Panc1 (cell line): ENCODE measurements around the gene PELI3.

Experiments
- CTCF ChIP-seq: fragments of 450-650 bp; IDR thresholded peaks from 2 replicates; pipeline ENCODE4 v1.5.1; 2017; ENCODE audit warnings: mild to moderate bottlenecking
- POLR2AphosphoS5 ChIP-seq: IDR thresholded peaks from 2 replicates; pipeline ENCODE4 v1.6.1; 2012; ENCODE audit warnings: mild to moderate bottlenecking, low read depth, low read length, moderate library complexity
- SIN3A ChIP-seq: IDR thresholded peaks from 2 replicates; pipeline ENCODE4 v1.6.1; 2012; ENCODE audit warnings: low read depth, mild to moderate bottlenecking, low read length, moderate library complexity, borderline replicate concordance; ENCODE audit not compliant: insufficient read depth
- TCF7L2 ChIP-seq: IDR thresholded peaks from 2 replicates; pipeline ENCODE4 v1.6.1; 2011; ENCODE audit warnings: mild to moderate bottlenecking, low read depth, low read length, inconsistent platforms
- TF ChIP-seq, protein P1 (sequence below), 2 experiments: IDR thresholded peaks; 2 replicates each; pipeline ENCODE4 v1.6.1; 2011 to 2012; ENCODE audit warnings: low read depth in 2 of 2, control low read depth in 1 of 2, low read length in 1 of 2, mild to moderate bottlenecking in 1 of 2, moderate library complexity in 1 of 2; ENCODE audit not compliant: insufficient read depth in 1 of 2

GRCh38 chr11:66454828-66455227 lies 11.9 kb upstream of the PELI3 start:
- TF ChIP-seq CTCF = no peak
- TF ChIP-seq SIN3A = no peak
- TF ChIP-seq, protein P1, sequence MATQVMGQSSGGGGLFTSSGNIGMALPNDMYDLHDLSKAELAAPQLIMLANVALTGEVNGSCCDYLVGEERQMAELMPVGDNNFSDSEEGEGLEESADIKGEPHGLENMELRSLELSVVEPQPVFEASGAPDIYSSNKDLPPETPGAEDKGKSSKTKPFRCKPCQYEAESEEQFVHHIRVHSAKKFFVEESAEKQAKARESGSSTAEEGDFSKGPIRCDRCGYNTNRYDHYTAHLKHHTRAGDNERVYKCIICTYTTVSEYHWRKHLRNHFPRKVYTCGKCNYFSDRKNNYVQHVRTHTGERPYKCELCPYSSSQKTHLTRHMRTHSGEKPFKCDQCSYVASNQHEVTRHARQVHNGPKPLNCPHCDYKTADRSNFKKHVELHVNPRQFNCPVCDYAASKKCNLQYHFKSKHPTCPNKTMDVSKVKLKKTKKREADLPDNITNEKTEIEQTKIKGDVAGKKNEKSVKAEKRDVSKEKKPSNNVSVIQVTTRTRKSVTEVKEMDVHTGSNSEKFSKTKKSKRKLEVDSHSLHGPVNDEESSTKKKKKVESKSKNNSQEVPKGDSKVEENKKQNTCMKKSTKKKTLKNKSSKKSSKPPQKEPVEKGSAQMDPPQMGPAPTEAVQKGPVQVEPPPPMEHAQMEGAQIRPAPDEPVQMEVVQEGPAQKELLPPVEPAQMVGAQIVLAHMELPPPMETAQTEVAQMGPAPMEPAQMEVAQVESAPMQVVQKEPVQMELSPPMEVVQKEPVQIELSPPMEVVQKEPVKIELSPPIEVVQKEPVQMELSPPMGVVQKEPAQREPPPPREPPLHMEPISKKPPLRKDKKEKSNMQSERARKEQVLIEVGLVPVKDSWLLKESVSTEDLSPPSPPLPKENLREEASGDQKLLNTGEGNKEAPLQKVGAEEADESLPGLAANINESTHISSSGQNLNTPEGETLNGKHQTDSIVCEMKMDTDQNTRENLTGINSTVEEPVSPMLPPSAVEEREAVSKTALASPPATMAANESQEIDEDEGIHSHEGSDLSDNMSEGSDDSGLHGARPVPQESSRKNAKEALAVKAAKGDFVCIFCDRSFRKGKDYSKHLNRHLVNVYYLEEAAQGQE (IDR thresholded peaks at IDR 0.05; ENCODE audit: insufficient read depth in 1 of 2, low read depth in 2 of 2, low read length in 1 of 2) = no peak
- no peak for TF ChIP-seq POLR2AphosphoS5
- TF ChIP-seq TCF7L2 = no peak
